ENCODE results near the gene PCGF3. TPM values are rescaled to one million over a fixed set of nuclear protein-coding genes. Genes with fewer than 3 reads are reported as not detected.

PCGF3 gene
- total and polyA plus RNA-seq, 3 donors from 2014 or later, result 37.3 to 84.8 (median 84.2) TPM

DNA sequence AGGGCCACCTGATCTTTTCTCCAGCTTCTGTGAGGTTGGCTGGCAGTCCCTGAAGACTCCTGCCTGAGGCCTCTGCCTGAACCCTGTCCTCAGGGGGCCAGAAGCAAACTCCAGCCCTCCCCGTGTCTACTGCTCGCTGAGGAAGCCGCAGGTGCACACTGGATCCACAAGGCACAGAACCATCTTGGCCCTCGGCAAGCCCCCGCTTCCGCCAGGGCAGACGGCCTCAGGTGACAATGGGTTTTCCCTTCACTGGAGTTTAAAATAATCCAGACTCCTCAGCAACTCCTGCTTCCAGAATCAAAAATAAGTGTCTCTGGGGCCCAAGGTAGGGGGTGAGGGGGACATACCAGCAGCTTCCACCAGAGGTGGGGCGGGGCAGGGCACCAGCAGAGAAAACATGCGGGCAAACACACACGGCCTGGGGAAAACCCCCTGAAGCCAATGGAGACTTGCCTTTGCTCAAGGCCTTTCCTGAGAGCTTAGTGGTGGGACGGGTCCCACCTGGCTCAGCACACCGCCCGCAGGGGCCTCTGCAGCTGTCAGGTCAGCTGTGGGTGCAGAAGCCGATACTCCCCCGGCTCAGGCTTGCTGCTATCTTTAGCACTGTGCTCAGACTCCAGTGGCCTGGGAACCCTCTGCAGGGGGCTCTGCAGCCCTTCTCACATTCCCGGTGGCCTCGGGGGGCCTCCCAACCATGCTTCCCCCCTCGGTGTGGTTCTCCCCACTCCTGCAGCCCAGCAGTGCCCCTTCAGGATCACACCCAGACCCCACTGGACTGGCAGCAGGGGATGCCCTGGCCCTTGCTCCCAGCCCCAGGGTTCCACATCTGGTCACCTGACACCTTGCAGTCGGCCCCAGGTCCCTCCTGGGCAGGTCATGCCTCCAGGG is 29.4 kb upstream of the PCGF3 start:
- 58 to 76% methylated on average over 7 to 19 of the region's 19 CpGs for WGBS, 2 donors
- no peak overlapping the region for H3K27ac ChIP-seq

DNA sequence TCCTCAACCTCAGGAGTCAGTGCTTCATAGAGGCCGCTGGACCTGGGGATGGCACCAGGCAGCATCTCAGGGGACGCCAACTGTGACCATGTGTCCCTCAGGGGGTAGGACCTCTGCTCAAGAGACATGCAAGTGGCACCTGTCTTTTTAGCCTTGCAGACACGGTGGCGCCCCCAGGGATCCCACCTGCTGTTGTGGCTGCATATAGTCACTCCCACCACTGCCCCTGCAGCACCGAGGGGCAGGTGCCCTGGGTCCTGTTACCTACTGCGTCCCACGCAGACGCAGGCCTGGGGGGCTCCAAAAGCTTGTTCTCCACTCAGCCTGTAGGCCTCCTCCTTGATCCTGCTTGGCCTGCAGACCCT is 28.8 kb upstream of the PCGF3 start:
- Histone ChIP-seq H3K27me3 (no peaks in the 10 kb centered on the region), H3K36me3 (ENCODE audit: low read depth, missing control alignments) (no peaks in the 10 kb centered on the region), H3K4me1 (peaks cover 31% of the 10 kb centered on the region), H3K9me3 (no peaks in the 10 kb centered on the region), H3K4me3 (no peak overlapping the region), H3K27ac (no peak overlapping the region)
- intact Hi-C loops (cut with DNase I; ENCODE audit: low total_unique reads), result no loop called here
- TF ChIP-seq POLR2A (IDR thresholded peaks at IDR 0.05), result no peak
- TF ChIP-seq, protein P1, sequence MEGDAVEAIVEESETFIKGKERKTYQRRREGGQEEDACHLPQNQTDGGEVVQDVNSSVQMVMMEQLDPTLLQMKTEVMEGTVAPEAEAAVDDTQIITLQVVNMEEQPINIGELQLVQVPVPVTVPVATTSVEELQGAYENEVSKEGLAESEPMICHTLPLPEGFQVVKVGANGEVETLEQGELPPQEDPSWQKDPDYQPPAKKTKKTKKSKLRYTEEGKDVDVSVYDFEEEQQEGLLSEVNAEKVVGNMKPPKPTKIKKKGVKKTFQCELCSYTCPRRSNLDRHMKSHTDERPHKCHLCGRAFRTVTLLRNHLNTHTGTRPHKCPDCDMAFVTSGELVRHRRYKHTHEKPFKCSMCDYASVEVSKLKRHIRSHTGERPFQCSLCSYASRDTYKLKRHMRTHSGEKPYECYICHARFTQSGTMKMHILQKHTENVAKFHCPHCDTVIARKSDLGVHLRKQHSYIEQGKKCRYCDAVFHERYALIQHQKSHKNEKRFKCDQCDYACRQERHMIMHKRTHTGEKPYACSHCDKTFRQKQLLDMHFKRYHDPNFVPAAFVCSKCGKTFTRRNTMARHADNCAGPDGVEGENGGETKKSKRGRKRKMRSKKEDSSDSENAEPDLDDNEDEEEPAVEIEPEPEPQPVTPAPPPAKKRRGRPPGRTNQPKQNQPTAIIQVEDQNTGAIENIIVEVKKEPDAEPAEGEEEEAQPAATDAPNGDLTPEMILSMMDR (IDR thresholded peaks at IDR 0.05), result no peak
- WGBS, 2 donors, result 82% methylated on average over 8 of the region's 8 CpGs; no CpG with 5 or more reads in 1 of the 2 donors
- DNase-seq, result no peak

More for the DNA sequence above, 29.4 kb upstream of the PCGF3 start:
- no peak overlapping the region for H3K4me3 ChIP-seq
- DNase-seq, result no peak
- no peaks in the 10 kb centered on the region for H3K36me3 ChIP-seq (ENCODE audit: low read depth, missing control alignments)
- intact Hi-C loops (cut with DNase I; ENCODE audit: low total_unique reads), result no loop called here
- no peaks in the 10 kb centered on the region for H3K9me3 ChIP-seq
- peaks cover 30% of the 10 kb centered on the region for H3K4me1 ChIP-seq
- H3K27me3 ChIP-seq, result no peaks in the 10 kb centered on the region
- TF ChIP-seq, protein P1 (IDR thresholded peaks at IDR 0.05), result no peak
- TF ChIP-seq POLR2A (IDR thresholded peaks at IDR 0.05), result no peak

DNA sequence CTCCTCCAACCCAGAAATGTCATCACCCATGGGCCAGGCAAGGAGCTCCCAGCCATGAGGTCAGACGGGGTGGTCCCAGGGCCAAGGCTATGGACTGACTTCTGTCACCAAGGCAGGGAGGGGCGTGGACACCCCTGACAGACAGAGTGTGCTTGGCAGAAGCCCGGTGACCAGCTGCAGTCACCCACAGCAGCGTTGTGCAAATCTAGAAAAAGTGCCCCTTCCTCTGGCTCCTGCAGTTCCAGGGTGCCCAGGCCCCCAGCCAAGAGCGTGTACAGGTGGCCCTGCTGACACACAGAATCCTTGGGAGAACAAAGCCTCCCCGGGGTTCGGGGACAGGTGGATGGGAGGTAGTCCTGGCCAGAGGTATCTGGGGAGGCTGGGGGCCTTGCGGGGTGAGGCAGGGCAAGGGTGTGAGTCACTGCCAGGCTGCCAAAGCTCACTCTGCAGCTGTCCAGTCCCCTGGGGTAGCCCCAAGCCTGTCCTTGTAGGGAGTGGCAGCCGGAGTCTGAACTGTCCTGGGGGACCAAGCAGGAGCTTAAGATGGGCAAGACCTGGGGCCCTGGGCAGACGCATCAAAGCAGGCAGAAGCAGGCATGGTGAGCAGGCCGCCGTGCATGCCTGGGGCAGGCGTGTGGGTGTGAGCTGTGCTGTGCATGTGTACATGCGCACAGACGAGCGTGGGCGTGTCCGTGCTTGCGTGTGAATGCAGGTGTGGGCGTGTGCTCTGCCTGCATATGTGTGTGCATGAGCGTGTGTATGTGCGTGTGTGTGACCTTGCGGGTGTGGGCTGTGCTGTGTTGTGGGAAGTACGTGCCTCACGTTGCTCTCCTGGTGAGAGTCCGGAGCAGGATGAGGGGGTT is 28.0 kb upstream of the PCGF3 start:
- H3K27me3 ChIP-seq, result no peaks in the 10 kb centered on the region
- no peaks in the 10 kb centered on the region for H3K9me3 ChIP-seq
- WGBS, 2 donors, result 66 to 81% methylated on average over 12 to 26 of the region's 26 CpGs
- no peak for DNase-seq
- H3K27ac ChIP-seq, result no peak overlapping the region
- TF ChIP-seq, protein P1 (IDR thresholded peaks at IDR 0.05), result no peak
- no peak for TF ChIP-seq POLR2A (IDR thresholded peaks at IDR 0.05)
- intact Hi-C loops (cut with DNase I; ENCODE audit: low total_unique reads), result no loop called here
- peaks cover 31% of the 10 kb centered on the region for H3K4me1 ChIP-seq
- no peaks in the 10 kb centered on the region for H3K36me3 ChIP-seq (ENCODE audit: low read depth, missing control alignments)
- H3K4me3 ChIP-seq, result no peak overlapping the region

DNA sequence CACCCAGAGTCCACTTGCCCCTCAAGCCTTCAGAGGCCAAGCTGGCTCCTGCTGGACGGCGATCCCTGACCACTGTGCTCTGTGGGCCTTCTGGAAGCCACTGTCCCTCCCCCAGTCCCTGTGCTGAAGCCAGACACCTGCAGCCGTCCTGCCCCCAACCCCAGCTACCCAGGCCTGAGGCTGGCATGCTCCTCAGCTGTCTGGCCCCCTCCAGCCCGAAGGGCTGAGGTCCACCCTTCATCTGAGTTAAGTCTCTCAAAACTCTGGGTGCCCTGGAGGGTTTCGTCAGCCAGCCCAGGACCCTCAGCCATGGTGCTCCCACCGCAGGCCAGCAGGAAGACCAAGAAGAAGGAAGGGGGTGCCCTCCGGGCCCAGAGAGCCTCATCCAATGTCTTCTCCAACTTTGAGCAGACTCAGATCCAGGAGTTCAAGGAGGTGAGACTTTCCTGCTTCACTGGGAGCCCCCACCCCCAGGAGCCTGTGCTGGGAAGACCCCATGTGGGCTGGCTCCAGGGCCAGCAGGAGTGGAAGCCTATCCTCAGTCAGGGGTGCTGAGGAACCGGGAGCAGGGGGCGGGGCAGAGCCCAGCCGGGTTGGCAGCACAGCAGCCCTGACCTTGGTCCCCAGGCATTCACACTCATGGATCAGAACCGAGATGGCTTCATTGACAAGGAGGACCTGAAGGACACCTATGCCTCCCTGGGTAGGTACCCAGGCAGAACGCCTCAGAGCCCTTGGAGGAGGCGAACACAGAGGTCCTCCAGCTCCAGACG is 27.1 kb upstream of the PCGF3 start:
- intact Hi-C loops (cut with DNase I; ENCODE audit: low total_unique reads), result no loop called here
- no peaks in the 10 kb centered on the region for H3K36me3 ChIP-seq (ENCODE audit: low read depth, missing control alignments)
- TF ChIP-seq, protein P1 (IDR thresholded peaks at IDR 0.05), result no peak
- no peak for TF ChIP-seq POLR2A (IDR thresholded peaks at IDR 0.05)
- H3K9me3 ChIP-seq, result no peaks in the 10 kb centered on the region
- H3K27ac ChIP-seq, result no peak overlapping the region
- DNase-seq, result no peak
- H3K4me1 ChIP-seq, result peaks cover 28% of the 10 kb centered on the region
- no peaks in the 10 kb centered on the region for H3K27me3 ChIP-seq
- H3K4me3 ChIP-seq, result no peak overlapping the region
- 70 to 86% methylated on average over 5 to 14 of the region's 14 CpGs for WGBS, 2 donors

Data from testis (tissue), 3 donors.